GM19463 (cell line): ENCODE data around the gene SLC47A2.
"Not testable (repeated sequence)": the region's sequence is repeated elsewhere in the genome, so short reads cannot be mapped to it uniquely, and the experiment has no call there.

ENCODE experiments used
- ATAC-seq: cut with Tn5 transposase; IDR thresholded peaks from one replicate; pipeline ENCODE4 v1.9.1; 2021; ENCODE audit warnings: mild to moderate bottlenecking, moderate library complexity; ENCODE audit not compliant: unreplicated experiment

SLC47A2 gene

GRCh38 chr17:19708431-19709175 lies 7.8 kb downstream of the SLC47A2 start:
- no peak for ATAC-seq

GRCh38 chr17:19707728-19708221 lies 8.6 kb downstream of the SLC47A2 start:
- ATAC-seq, result no peak

GRCh38 chr17:19706791-19707727 lies 9.3 kb downstream of the SLC47A2 start:
- no peak for ATAC-seq

- ATAC-seq, result no peak
Measured at GRCh38 chr17:19705771-19706770, 10.3 kb downstream of the SLC47A2 start.

GRCh38 chr17:19705201-19705600 lies 11.2 kb downstream of the SLC47A2 start:
- ATAC-seq, result no peak

- ATAC-seq, result no peak
Measured at GRCh38 chr17:19703828-19704613, 12.4 kb downstream of the SLC47A2 start.

- no peak for ATAC-seq
Measured at GRCh38 chr17:19703106-19703827, 13.1 kb downstream of the SLC47A2 start.

- ATAC-seq, result no peak
Measured at GRCh38 chr17:19702217-19702641, 14.2 kb downstream of the SLC47A2 start.

- ATAC-seq, result no peak
Measured at GRCh38 chr17:19686400-19687090, 29.8 kb downstream of the SLC47A2 start.

GRCh38 chr17:19684909-19685580 lies 31.3 kb downstream of the SLC47A2 start:
- not testable (repeated sequence) for ATAC-seq

- no peak for ATAC-seq
Measured at GRCh38 chr17:19683117-19683516, 33.3 kb downstream of the SLC47A2 start.

GRCh38 chr17:19678581-19679453 lies 37.6 kb downstream of the SLC47A2 start:
- ATAC-seq, result no peak

- no peak for ATAC-seq
Measured at GRCh38 chr17:19677736-19678379, 38.5 kb downstream of the SLC47A2 start.

GRCh38 chr17:19676896-19677295 lies 39.5 kb downstream of the SLC47A2 start:
- no peak for ATAC-seq

- ATAC-seq, result no peak
Measured at GRCh38 chr17:19673623-19674022, 42.8 kb downstream of the SLC47A2 start.

- ATAC-seq, result no peak
Measured at GRCh38 chr17:19672009-19672750, 44.2 kb downstream of the SLC47A2 start.
